Skeletal muscle cell (primary cell): ENCODE results near the gene AHRR.
"Not testable (repeated sequence)": the region's sequence is repeated elsewhere in the genome, so short reads cannot be mapped to it uniquely, and the experiment has no call there.

ENCODE experiments used
- DNase-seq: peaks from one replicate; pipeline ENCODE4 v3.0.0-alpha.2; 2010; ENCODE audit warnings: low read depth
- H3K4me3 ChIP-seq: 2 replicates; pipeline ENCODE4 v1.5.1; 2011; ENCODE audit warnings: low read depth, mild to moderate bottlenecking, control low read depth, low read length, moderate library complexity

The AHRR gene

DNA sequence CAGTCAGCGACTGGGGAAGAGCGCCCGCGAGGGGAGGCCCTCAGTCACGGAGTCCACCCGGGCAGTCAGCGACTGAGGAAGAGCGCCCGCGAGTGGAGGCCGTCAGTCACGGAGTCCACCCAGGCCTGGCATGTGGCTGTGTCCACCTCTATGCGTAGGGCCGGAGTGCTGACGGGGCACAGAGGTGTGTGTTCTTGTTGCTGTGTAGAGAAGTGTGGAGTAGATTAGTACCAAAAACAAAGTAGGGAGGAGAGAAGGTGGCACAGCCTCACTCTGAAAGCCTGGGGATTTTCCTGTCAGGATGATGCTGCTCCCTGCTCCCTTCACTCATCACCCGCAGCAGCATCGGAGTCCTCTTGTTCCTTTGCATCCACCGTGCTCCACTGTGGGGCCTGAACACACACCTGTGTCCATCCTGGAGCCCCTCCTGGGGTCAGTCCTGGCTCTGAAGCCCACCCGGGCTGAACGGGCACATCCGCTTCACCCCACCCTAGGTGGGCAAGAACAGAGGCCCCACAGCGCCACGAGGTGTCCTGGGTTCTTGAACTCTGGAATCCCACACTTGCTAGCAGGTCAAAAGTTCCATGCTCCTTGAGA lies 37.9 kb downstream of the AHRR start:
- no peak for DNase-seq

DNA sequence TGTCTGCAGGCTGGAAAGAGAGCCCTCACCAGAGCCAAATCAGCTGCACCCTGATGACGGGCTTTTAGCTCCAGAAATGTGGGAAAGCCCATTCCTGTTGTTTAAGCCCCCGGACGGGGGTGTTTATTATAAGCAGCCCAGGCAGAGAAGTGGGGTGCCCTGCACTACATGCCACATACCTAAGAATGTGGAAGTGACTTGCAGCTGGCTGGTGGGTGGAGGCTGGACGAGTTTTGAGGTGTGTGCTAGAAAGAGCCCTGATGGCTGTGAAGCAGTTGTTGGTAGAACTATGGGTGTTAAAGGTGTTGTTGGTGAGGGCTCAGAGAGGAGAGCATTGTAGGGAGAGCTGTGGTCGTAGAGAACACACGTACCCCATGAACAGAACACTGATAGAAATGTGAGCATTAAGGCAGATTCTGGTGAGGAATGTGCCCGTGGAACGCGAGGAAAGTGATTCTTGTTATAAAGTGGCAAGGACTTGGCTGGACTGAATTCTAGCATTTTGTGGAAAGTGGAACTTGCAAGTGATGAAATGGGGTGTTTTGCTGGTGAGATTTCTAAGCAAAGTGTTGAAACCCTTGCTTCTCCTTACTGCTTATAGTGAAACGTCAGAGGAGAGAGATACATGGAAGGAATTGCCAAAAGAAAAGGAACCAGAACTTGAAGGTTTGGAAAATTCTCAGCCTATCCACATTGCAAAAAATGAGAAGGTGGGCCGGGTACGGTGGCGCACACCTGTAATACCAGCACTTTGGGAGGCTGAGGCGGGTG lies 38.9 kb downstream of the AHRR start:
- no peak overlapping the region for H3K4me3 ChIP-seq
- no peak for DNase-seq

More for the DNA sequence above, 37.9 kb downstream of the AHRR start:
- H3K4me3 ChIP-seq = no peak overlapping the region

DNA sequence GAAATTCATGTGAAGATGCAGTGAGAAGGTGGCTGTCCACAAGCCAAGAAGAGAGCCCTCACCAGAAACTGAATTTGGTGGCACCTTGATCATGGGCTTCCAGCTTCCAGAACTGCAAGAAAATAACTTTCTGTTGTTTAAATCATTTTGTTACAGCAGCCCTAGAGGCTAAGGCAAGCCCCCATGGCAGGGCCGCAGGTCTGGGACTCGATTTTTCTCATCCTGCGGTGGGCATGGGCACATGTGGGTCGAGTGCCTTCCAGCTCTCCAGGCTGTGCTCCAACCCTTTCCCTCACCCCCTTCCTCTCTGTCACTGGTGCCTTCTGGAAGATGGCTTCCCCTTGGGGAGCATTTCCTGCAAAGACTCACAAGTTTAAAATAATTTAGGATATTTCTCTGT lies 40.7 kb downstream of the AHRR start:
- no peak overlapping the region for H3K4me3 ChIP-seq
- no peak for DNase-seq

DNA sequence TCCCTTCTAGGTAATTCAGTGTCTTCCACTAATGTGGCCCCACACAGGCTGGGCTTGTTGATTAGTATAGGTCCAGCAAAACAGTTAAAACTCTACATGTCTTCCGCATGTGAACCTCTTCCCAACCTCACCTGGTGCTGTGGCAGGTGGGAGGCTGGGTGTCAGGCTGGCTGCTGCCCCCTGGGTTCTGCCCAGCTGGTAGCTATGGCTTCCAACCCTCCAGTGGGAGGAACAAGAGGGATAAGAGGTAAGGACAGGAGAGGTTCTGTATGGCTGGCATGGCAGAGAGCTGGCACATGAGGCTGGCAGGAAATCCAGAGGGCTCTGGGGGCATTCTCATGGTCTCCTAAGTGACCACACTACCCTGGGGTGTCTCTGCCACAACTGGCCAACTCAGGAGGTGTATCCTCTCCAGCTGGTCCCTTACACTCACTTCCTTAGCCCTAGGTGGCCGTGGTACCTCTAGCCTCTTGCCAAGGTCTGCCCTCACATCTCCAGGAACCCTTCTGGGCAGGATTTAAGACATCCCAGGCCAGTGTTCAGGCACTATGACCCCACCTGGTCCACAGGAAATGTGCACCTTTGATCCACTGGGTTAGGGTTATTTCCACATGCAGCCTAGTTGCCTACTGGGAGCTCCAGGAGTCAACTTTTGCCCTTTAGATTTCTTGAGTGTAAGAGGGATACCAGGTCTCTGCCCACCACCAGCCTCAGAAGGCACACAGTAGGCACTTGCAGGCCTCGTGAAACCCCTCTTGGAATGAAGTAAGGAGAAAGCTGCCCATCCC lies 41.7 kb downstream of the AHRR start:
- DNase-seq = no peak
- H3K4me3 ChIP-seq = no peak overlapping the region

DNA sequence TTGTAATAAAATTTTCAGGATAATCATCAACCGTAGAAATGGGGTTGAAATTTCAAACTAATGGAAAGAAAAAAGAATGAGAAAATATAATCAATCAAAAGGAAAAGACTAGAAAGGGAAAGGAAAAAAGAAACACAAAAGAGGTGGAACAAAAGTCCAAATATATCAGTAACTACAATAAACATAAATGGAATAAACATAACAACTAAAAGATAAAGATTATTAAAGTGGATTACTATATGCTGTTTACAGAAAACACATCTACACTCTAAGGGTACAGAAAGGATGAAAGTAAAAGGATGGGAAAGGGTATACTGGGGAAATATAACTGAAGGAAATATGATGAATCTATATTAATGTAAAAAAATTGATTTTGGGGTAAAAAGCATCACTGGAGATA lies 43.0 kb downstream of the AHRR start:
- no peak for DNase-seq
- no peak overlapping the region for H3K4me3 ChIP-seq

DNA sequence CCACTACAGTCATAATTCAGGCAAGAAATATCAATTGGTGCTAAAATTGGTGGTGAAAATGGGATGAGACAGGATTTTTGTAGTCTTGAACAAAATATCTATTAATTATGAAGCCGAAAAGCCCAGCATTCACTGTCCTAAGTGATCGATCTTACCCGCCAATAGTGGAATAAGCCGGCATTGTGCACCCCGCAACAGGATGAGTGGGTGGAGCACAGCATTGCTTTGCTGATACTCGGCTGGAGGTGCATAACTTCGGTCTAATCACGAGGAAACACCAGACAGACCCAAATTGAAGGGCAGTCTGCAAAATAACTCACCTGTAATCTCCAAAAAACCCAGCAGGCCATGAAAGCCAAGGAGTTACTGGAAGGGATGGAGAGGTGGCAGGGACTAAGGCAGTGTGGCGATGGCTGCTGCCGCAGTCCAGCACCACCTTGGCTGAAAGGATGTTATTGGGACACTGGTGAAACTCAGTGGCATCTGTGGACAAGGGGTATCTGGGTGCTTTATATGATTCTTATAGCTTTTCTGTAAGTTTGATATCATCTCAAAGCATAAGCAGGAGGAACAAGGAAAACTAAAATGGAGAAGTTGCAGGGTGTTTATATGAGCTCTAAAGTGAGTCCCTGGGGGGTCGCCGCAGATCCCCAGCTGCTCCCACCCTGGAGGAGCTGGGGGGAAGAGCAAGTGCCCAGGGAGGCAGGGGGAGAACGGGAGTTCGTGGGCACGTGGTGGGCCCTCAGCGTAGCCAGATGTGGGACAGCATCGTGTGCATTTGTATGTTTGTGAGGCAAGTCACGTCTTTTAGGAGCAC lies 45.2 kb downstream of the AHRR start:
- no peak overlapping the region for H3K4me3 ChIP-seq
- DNase-seq = no peak

DNA sequence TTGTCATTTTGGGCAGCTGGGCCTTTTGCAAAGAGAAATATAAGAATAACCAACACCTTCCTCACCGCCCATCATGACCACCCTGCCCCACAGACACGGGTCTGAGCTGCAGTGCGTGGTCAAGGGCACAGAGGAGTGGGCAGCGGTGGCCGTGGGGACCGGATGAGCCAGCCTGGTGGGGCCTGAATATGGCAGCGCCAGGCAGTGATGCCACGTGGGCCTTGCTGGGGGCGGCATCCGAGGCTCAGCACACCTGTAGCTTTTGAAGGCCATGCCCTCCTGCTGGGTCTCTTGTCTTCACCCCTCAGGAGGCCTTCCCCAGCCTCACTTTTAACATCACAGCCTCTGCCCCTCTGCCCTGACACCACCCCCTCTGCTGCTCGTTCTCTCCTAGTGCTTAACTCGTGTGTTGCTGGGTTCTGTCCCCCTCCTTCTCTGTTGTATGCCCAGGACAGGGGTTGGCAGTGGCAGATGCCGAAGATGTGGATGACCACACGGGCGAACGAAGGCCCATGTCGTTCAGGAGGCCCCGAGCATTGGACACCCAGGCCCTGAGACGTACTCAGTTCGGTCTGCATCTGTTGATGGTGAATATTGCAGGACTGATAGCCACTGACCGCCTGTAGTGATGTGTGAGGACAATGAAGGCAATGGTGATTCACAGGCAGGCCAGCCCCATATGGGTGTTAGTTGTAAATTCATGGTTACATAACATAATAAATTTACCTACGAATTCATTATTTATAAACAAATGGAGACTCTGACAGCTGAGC lies 46.0 kb downstream of the AHRR start:
- DNase-seq = no peak
- no peak overlapping the region for H3K4me3 ChIP-seq

DNA sequence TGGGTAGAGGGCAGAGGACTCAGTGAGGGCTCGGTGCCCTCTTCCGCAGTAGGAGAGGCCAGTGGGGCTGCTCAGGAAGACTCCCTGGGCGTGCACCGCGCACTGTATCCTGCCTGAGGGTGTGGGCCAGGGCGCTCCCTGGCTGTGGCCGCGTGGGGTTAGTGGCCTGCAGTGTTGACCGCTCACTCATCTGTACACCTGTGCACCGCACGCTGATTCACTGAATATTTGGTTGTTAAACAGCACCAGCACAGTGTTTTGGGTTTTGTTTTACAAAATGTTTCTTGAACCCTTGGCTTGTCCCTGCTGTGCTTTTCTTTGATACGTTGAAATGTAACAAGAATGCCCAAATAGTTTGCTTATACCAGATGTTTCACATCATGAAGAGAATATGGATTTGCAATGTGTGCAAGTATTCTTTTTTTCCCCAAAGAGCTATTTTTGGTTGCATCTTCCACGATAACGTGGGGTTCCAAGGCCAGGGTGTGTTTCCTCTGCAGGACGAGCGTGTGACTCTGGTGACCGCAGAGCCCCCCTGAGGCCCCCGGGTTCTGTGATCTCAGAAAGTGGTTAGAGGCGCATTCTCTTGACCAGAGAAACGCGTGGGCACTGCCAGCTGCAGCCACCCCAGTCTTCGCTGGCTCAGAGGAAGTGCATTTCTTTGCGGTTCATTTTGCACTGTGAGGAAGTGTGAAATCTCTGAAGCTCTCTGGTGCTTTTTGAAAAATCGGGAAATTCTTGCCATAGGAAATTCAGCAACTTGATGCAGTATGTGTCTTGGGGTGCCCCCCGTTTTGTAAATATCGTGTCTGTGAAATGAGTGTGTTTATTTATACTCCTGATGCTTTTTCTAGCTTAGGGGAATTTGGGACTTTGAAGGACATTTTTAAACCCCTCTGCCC lies 46.9 kb downstream of the AHRR start:
- peak; percentile 86 for DNase-seq
- H3K4me3 ChIP-seq = no peak overlapping the region

DNA sequence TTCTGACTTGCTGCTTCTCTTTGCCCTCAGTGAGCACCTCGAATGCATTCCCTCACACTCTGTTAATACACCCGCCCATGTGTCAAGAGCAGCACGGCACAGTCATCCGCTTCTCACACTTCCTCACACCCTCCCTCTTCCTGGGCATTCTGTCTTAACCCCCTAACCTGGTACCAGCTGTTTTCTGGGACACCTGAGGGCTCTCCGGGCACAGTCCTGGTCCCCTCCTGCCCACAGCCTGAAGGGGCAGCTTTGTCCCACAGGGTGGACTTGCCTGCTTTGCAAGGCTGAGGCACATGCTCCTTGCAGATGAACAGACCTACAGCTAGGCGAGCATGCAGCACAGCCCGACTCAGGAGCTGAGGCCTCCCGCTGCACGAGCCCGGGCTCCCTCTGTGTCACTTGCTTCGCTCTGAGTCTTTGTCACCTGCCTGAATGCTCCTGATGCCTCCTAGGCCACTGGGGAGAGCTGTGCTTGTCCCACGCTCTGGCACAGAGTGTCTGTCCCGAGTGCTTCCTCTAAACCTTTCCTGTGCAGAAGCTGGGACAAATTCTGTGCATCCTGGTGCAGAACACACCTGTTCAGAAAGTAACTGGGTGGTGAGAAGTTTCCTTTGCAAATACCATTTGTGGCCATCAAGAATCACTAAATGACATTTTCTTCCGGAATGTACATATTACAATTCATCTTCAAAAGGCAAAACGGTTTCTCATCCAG lies 47.8 kb downstream of the AHRR start:
- no peak for DNase-seq
- H3K4me3 ChIP-seq = no peak overlapping the region

DNA sequence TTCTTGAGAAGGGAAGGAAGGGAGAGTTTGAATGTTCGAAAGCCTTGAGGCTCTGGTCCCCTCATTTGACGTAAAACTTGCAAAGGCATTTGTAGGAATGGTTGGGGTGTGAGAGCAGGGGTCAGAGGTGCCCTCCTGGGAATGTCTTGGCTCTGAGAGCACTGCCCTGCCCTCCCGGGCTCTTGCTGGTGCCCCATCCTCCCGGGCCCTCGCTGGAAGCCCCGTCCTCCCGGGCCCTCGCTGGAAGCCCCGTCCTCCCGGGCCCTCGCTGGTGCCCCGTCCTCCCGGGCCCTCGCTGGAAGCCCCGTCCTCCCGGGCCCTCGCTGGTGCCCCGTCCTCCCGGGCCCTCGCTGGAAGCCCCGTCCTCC lies 48.3 kb downstream of the AHRR start:
- not testable (repeated sequence) for DNase-seq, H3K4me3 ChIP-seq

DNA sequence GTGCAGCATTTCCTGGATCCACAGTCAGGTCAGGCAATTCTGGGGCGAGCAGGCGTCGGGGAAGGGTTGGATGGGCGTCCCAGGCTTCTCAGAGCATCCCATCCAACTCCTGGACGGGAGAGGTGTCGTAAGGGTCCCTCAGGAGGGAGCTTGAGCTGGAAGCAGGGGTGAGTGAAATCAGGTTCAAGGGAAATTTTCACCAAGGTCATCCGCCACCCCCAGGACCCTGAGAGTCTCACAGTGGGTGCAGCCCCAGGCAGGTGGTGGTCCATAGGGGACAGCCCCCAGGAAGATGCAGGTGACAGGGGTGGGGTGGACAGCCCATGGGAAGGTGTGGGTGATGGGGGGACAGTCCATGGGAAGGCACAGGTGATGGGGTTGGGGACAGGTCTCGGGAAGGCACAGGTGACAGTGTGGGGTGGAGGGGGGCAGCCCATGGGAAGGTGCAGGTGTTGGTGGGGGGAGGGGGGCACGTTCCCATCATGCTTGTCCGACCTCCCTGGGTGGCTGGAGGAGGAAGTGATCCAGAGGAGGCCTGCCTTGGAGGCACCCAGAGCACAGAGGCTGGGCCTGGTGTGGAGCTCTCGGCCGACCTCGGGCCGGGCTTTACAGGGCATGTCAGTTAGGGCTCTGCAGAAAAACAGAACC lies 48.9 kb downstream of the AHRR start:
- DNase-seq = no peak
- H3K4me3 ChIP-seq = no peak overlapping the region

DNA sequence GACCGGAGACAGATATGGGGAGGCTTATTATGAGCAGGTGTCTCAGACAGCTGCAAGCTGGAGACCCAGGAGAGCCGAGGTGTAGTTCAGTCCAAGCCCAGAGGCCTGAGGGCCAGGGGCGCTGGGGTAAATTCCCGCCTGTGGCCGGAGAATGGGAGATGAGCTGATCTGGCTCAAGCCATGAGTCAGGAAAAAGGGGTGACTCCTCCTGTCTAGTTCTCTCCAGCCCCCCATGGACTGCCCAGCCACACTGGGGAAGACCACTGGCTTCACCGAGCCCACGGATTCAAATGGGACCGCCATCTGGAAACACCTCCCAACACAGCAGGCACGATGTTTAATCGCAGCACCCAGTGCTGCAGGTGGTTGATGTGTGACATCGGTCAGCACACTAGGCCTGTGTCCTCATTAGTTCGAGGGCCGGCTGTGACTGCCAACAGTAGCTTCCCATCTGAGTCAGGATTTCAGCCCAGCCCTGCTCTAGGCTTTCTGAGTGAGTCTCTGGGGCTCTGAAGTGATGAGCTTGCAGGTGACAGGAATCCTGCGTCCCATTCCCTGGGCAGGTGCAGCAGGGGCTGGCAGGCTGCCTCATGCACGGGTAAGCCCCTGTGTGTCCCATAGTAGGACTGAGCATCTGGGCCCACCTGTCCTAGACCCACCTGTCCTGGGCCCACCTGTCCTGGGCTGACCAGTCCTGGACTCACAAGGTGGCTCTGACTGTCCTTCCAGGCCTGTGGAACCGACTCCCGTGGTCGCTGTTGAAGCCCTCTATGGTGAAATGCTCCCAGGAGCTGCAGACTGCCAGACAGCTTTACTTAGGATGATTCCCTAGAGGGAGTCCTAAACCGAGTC lies 49.7 kb downstream of the AHRR start:
- no peak overlapping the region for H3K4me3 ChIP-seq
- DNase-seq = no peak

DNA sequence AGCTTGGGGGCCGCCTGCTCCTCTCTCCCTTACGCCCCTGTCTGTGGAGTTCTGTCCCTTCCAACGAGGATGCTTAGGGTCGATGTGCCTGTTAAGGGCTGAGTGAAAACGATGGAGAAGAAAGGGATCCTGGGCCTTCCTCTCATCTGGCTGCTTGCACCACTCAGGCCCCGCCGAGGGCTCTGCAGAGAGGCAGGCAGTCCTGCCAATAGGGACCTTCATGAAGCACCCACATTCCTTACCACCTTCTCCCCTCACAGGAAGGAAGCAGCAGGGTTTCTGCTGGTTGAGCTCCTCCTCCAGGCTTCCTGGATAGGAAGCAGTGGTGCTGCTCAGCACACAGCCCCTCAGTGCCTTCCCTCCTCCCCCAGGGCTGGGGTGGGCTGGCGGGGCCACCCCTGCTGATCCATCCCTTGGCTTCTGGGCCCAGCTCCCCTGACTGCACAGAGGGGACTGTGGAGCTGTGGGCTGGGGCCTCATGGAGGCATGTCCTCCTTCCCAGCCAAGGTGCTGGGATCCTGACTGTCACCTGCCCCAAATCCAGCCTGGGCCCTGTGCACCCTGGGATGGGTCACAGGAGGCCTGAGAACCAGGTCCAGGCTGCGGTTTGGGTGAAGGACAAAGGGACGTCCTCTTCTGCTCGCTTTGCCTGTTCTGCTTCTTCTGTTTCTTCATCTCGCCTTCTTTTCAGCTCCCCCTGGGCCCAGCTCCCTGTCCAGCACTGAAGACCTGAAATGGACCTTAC lies 50.5 kb downstream of the AHRR start:
- H3K4me3 ChIP-seq = no peak overlapping the region
- DNase-seq = no peak

DNA sequence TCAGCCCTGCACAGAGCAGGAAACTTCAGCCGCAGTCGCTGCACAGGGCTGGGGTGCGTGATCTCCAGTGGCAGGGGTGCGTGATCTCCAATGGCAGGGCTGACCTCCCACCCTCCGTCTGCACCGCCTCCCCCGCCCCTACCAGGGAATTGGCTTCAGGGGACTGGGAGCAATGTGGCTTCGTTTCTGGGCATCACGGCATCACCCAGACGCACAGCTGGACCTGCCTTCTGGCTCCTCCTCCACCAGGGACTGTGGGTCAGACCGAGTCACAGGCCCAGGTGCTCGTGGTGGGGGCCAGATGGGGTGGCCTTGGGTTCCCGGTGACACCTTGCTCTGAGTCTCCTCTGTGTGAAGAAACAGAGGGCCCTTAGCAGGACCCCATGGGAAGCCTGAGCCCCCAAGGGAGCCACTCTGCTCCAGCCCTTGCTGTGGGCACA lies 51.1 kb downstream of the AHRR start:
- DNase-seq = no peak
- no peak overlapping the region for H3K4me3 ChIP-seq

DNA sequence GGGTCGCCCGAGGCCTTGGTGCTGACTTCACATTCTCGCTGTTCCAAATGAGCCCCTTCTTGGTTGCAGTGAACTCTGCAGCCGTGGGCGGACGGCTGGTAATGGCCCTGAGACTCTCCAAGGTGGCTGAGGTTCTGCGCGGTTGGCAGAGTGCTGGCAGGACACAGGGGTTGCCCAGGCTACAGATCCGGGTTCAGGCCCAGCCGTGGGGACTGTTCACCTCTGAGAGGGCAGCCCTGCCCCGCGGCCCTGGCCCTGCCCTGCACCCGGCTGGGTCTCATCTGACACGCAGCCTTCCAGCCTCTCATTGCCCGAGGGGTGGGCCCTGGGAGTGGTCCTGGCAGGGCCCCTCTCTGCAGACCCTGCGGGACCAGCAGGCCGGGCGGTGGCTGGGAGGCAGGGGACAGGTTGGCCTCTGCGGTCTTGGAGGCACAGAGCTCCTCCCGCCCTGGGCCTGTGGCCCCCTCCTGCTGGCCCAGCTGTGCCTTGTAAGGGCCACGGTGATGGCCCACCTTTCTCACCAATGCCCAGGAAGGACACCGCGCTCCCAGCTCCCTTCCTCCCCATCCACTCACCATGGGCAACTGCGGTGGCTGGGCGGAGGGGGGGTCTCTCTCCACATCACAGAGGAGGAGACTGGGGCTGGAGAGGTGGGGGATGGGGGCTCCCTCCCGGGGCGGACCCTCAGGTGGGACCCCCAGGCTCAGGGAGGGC lies 51.6 kb downstream of the AHRR start:
- H3K4me3 ChIP-seq = no peak overlapping the region
- no peak for DNase-seq
